Neural cell (in vitro differentiated cells): ENCODE results near the gene JADE2. TPM values are rescaled to one million over a fixed set of nuclear protein-coding genes. Genes with fewer than 3 reads are reported as not detected.

Source experiments
- H2AFZ ChIP-seq: fragments of 200-600, 300-800 bp; sonication (generic), shearing (Covaris generic); 2 replicates; pipeline ENCODE4 v1.6.0; 2014; ENCODE audit warnings: low read depth, mild to moderate bottlenecking, antibody characterized with exemption, low read length, moderate library complexity
- H3F3A ChIP-seq: fragments of 200-600 bp; shearing (Covaris generic); 2 replicates; pipeline ENCODE4 v1.6.1; 2016; ENCODE audit warnings: mild to moderate bottlenecking, moderate library complexity, mixed read lengths, antibody characterized with exemption, low read length; ENCODE audit not compliant: insufficient read depth, poor library complexity, severe bottlenecking
- H3K27ac ChIP-seq: fragments of 200-600, 300-800 bp; sonication (generic), shearing (Covaris generic); 2 replicates; pipeline ENCODE4 v1.5.1; 2014; ENCODE audit warnings: mild to moderate bottlenecking, low read length, moderate library complexity
- H3K27me3 ChIP-seq: fragments of 300-800, 200-600 bp; sonication (generic), shearing (Covaris generic); 2 replicates; pipeline ENCODE4 v1.6.0; 2014; ENCODE audit warnings: mild to moderate bottlenecking, low read depth, low read length, moderate library complexity; ENCODE audit not compliant: insufficient read depth
- H3K36me3 ChIP-seq: fragments of 300-800, 200-600 bp; sonication (generic), shearing (Covaris generic); 2 replicates; pipeline ENCODE4 v1.5.1; 2014; ENCODE audit warnings: mild to moderate bottlenecking, antibody characterized with exemption, low read length, moderate library complexity; ENCODE audit not compliant: insufficient read depth
- H3K4me2 ChIP-seq: fragments of 300-800, 200-600 bp; sonication (generic), shearing (Covaris generic); 2 replicates; pipeline ENCODE4 v1.6.0; 2014; ENCODE audit warnings: mild to moderate bottlenecking, low read length
- H3K4me3 ChIP-seq: fragments of 300-800, 200-600 bp; sonication (generic), shearing (Covaris generic); 2 replicates; pipeline ENCODE4 v1.5.1; 2014; ENCODE audit warnings: mild to moderate bottlenecking, low read length, moderate library complexity
- H3K79me2 ChIP-seq: fragments of 200-600 bp; shearing (Covaris generic); replicated peaks from 2 replicates; pipeline ENCODE4 v1.6.0; 2014; ENCODE audit warnings: mild to moderate bottlenecking, low read length, moderate library complexity; ENCODE audit not compliant: insufficient read depth
- H3K9ac ChIP-seq: fragments of 300-800, 200-600 bp; sonication (generic), shearing (Covaris generic); 2 replicates; pipeline ENCODE4 v1.6.1; 2016; ENCODE audit warnings: mild to moderate bottlenecking, low read length, mixed read lengths
- H3K9me2 ChIP-seq: fragments of 200-600 bp; shearing (Covaris generic); 2 replicates; pipeline ENCODE4 v1.6.1; 2016; ENCODE audit warnings: mild to moderate bottlenecking, low read length, mixed read lengths; ENCODE audit not compliant: insufficient read depth
- H3K9me3 ChIP-seq: fragments of 200-600, 300-800 bp; sonication (generic), shearing (Covaris generic); 2 replicates; pipeline ENCODE4 v1.6.1; 2016; ENCODE audit warnings: mild to moderate bottlenecking, mixed run types, low read length, moderate library complexity, mixed read lengths
- H4K20me1 ChIP-seq: fragments of 200-600 bp; shearing (Covaris generic); 2 replicates; pipeline ENCODE4 v1.6.1; 2016; ENCODE audit warnings: mild to moderate bottlenecking, mixed run types; ENCODE audit not compliant: insufficient read depth
- CTCF ChIP-seq: fragments of 450-650 bp; IDR thresholded peaks from 2 replicates; pipeline ENCODE4 v1.5.1; 2014; ENCODE audit warnings: antibody characterized with exemption, mild to moderate bottlenecking, moderate library complexity; ENCODE audit not compliant: poor library complexity, severe bottlenecking
- EP300 ChIP-seq: fragments of 450-650 bp; conservative IDR thresholded peaks from 2 replicates; pipeline ENCODE4 v1.6.1; 2014; ENCODE audit warnings: antibody characterized with exemption, mild to moderate bottlenecking, moderate library complexity; ENCODE audit not compliant: poor library complexity, severe bottlenecking
- EZH2 ChIP-seq: fragments of 200-600, 300-800 bp; shearing (Covaris generic), sonication (generic); IDR thresholded peaks from 2 replicates; pipeline ENCODE4 v1.6.1; 2014; ENCODE audit warnings: antibody characterized with exemption, low read length, borderline replicate concordance, mild to moderate bottlenecking; ENCODE audit not compliant: insufficient read depth, poor library complexity, severe bottlenecking
- MXI1 ChIP-seq: fragments of 450-650 bp; conservative IDR thresholded peaks from 2 replicates; pipeline ENCODE4 v1.6.1; 2014; ENCODE audit warnings: antibody characterized with exemption, mild to moderate bottlenecking; ENCODE audit not compliant: poor library complexity, severe bottlenecking
- POLR2AphosphoS5 ChIP-seq: IDR thresholded peaks from 2 replicates; pipeline ENCODE4 v1.6.1; 2012
- RAD21 ChIP-seq: fragments of 450-650 bp; conservative IDR thresholded peaks from 2 replicates; pipeline ENCODE4 v1.6.1; 2014; ENCODE audit warnings: antibody characterized with exemption, mild to moderate bottlenecking, moderate library complexity
- REST ChIP-seq: IDR thresholded peaks from 2 replicates; pipeline ENCODE4 v1.6.1; 2012; ENCODE audit warnings: borderline replicate concordance
- SMC3 ChIP-seq: fragments of 450-650 bp; conservative IDR thresholded peaks from 2 replicates; pipeline ENCODE4 v1.6.1; 2014; ENCODE audit warnings: antibody characterized with exemption, mild to moderate bottlenecking, moderate library complexity; ENCODE audit not compliant: poor library complexity
- TAF1 ChIP-seq: IDR thresholded peaks from 2 replicates; pipeline ENCODE4 v1.6.1; 2012; ENCODE audit warnings: low read depth
- polyA plus RNA-seq: library from polyadenylated mRNA; depleted of rRNA; stranded (reverse); fragments of >200 nt; gene quantifications from 2 replicates; pipeline ENCODE4 v1.2.3, GENCODE V29; 2014

Gene JADE2
- polyA plus RNA-seq, 1 donor from 2014 or later = 1.9 TPM

DNA sequence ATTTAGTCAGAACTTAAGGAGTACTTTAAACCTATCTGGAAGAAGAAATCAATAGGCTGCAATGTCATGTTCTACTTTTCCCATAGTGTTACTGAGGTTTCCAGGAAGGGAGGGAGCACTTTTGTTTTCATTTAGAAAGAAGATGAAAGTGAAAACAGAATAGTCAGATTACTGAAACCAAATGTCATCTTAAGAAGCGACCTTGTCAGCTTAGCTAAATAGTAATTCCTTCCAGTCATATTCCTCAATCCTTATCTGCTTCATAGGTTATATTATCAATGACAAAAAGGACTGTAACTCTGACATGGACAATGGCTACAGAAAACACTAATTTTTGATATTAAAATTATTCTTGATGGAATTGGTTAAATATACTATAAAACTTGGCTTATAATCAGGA, 79.4 kb downstream of the JADE2 start:
- no peaks in the 10 kb centered on the region for H4K20me1 ChIP-seq
- no peak overlapping the region for H2AFZ ChIP-seq
- no peaks in the 10 kb centered on the region for H3K9me2 ChIP-seq
- H3K27ac ChIP-seq = no peak overlapping the region
- H3F3A ChIP-seq = no peaks in the 10 kb centered on the region
- H3K9me3 ChIP-seq = no peaks in the 10 kb centered on the region
- TF ChIP-seq REST (no peak), SMC3 (no peak), EP300 (no peak), CTCF (no peak), POLR2AphosphoS5 (no peak), EZH2 (no peak)
- H3K9ac ChIP-seq = no peak overlapping the region
- H3K79me2 ChIP-seq = no peaks in the 10 kb centered on the region
- no peaks in the 10 kb centered on the region for H3K36me3 ChIP-seq
- no peaks in the 10 kb centered on the region for H3K27me3 ChIP-seq
- no peak overlapping the region for H3K4me3 ChIP-seq
- no peak overlapping the region for H3K4me2 ChIP-seq

DNA sequence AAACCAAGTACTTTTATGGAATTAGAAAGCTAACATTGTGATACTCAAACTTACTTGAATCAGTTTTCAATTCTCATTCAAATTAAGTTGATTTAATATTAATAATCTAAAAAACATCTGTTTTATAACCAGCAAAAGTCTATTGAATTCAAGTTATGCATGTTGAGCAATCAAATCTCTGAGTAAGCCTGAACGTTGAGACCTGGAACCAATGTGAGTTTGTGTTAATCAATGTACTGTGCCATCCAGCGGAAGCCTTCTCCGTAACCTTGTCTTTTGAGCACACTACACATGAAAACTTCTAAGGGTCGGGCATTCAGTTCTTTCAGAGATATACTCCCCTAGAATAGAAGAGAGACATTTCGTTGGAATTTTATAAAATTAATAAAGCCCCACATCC, 81.3 kb downstream of the JADE2 start:
- no peak overlapping the region for H3K27ac ChIP-seq
- no peaks in the 10 kb centered on the region for H3K36me3 ChIP-seq

More for the DNA sequence above, 81.3 kb downstream of the JADE2 start:
- no peak for TF ChIP-seq EP300
- no peak for TF ChIP-seq TAF1
- TF ChIP-seq POLR2AphosphoS5 = no peak
- no peak for TF ChIP-seq EZH2
- TF ChIP-seq REST = no peak
- TF ChIP-seq SMC3 = no peak
- no peak for TF ChIP-seq RAD21
- TF ChIP-seq MXI1 = no peak
- TF ChIP-seq CTCF = no peak
- H3K79me2 ChIP-seq = no peaks in the 10 kb centered on the region
- no peaks in the 10 kb centered on the region for H3K9me3 ChIP-seq
- no peak overlapping the region for H3K4me3 ChIP-seq
- no peak overlapping the region for H3K9ac ChIP-seq
- H3K27me3 ChIP-seq = no peaks in the 10 kb centered on the region
- no peaks in the 10 kb centered on the region for H4K20me1 ChIP-seq
- no peak overlapping the region for H2AFZ ChIP-seq
- no peaks in the 10 kb centered on the region for H3F3A ChIP-seq
- H3K4me2 ChIP-seq = no peak overlapping the region
- no peaks in the 10 kb centered on the region for H3K9me2 ChIP-seq
